Naive thymus-derived CD8-positive, alpha-beta T cell (primary cell): ENCODE measurements around the gene ZNF512. TPM values are rescaled to one million over a fixed set of nuclear protein-coding genes. Genes with fewer than 3 reads are reported as not detected.
A peak's percentile ranks its signal among the peaks of the same experiment; 100 is the strongest.
"Not testable (repeated sequence)": the region's sequence is repeated elsewhere in the genome, so short reads cannot be mapped to it uniquely, and the experiment has no call there.

Experiments
- ATAC-seq, 2 donors: fragments of 150-1000 bp; cut with Tn5 transposase in 1 of 2; sonication (Bioruptor Pico), chemical (Tn5 transposase) in 1 of 2; 1 replicate in 1 of 2; 2 replicates in 1 of 2; pipeline ENCODE4 v1.10.0; 2021; ENCODE audit warnings: mild to moderate bottlenecking in 2 of 2, moderate library complexity in 2 of 2
- POLR2A ChIA-PET: fragments of 350-600 bp; sonication (Branson Sonifier 250); formaldehyde crosslinking; loops from one replicate; lab custom pipeline; 2021; ENCODE audit warnings: antibody characterized with exemption; lab: Charles Lee
- DNase-seq, 10 donors: peaks; one replicate each; pipeline versions ENCODE4 v3.0.0 to v3.0.0-alpha.2; 2020 to 2022
- H3K27ac Mint-ChIP-seq, 10 donors: one replicate each; pipeline ENCODE4 v1.8.0; 2020 to 2022; ENCODE audit warnings: mild to moderate bottlenecking in 10 of 10, mixed read lengths in 10 of 10, moderate library complexity in 4 of 10, inconsistent platforms in 1 of 10
- H3K27me3 Mint-ChIP-seq, 5 donors: one replicate each; pipeline ENCODE4 v1.8.0; 2021 to 2022; ENCODE audit warnings: mixed read lengths in 5 of 5
- H3K36me3 Mint-ChIP-seq, 3 donors: one replicate each; pipeline ENCODE4 v1.8.0; 2020 to 2022; ENCODE audit warnings: mixed read lengths in 3 of 3, mild to moderate bottlenecking in 2 of 3, inconsistent platforms in 1 of 3
- H3K4me1 Mint-ChIP-seq, 4 donors: one replicate each; pipeline ENCODE4 v1.8.0; 2021 to 2022; ENCODE audit warnings: mixed read lengths in 4 of 4
- H3K4me3 Mint-ChIP-seq, 10 donors: one replicate each; pipeline ENCODE4 v1.8.0; 2020 to 2022; ENCODE audit warnings: mild to moderate bottlenecking in 10 of 10, mixed read lengths in 10 of 10, moderate library complexity in 6 of 10, inconsistent platforms in 1 of 10
- H3K9me3 Mint-ChIP-seq, 9 donors: one replicate each; pipeline ENCODE4 v1.8.0; 2020 to 2022; ENCODE audit warnings: mixed read lengths in 9 of 9, mild to moderate bottlenecking in 3 of 9, inconsistent platforms in 1 of 9, moderate library complexity in 1 of 9
- polyA plus RNA-seq, 3 donors: library from polyadenylated mRNA; unstranded; fragments of 300-500 nt; fragmentation: Illumina TruSeq; gene quantifications; one replicate each; pipeline ENCODE4 v1.2.3, GENCODE V29; 2021
- total RNA-seq, 8 experiments: library from RNA in 2 of 8; stranded (reverse) in 2 of 8; gene quantifications; one replicate each; pipeline ENCODE4 v1.2.3 and lab custom pipeline; 2021 to 2026

The ZNF512 gene
- total RNA-seq (10 to 100 TPM; 68.1 to 73.5 TPM), polyA plus RNA-seq (10 to 100 TPM; 35.3 to 58.9 (median 50.1) TPM), total RNA-seq (lab: John Stamatoyannopoulos, UW) (15.2 to 35.4 (median 22.3) reads per million in 6 experiments)

- peak; percentile 86 to 90 for ATAC-seq
- Mint-ChIP-seq H3K27me3 (no peaks in the 10 kb centered on the region), H3K4me1 (peaks cover 34 to 60% (median 52%) of the 10 kb centered on the region in 4 donors), H3K36me3 (peaks cover 14 to 17% (median 16%) of the 10 kb centered on the region in 3 donors), H3K4me3 (peak within 1 kb of the TSS; percentile 86 to 99 (median 95)), H3K9me3 (peaks cover 0 to 21% (median 10%) of the 10 kb centered on the region in 9 donors), H3K27ac (peak within 1 kb of the TSS; percentile 92 to 98 (median 96))
- POLR2A ChIA-PET = interaction anchor here (0.8 to 2.1 kb wide), 3 partner anchors 9 to 81 kb away, joined by 4 to 6 read pairs (median 4); partner anchors contain the start of genes SLC4A1AP and SUPT7L
- peak; percentile 58 to 91 (median 74) for DNase-seq
These were observed at the start of gene ZNF512 for GRCh38 chr2:27582695-27583389. TSS of gene ZNF512 (plus strand) at chr2:27583042. CDS start at chr2:27583113, 71 bp downstream.

- POLR2A ChIA-PET = no interaction called here
These were observed 45.6 kb upstream of the ZNF512 start for GRCh38 chr2:27537287-27537686.

GRCh38 chr2:27538839-27539450 is 43.9 kb upstream of the ZNF512 start:
- POLR2A ChIA-PET, H3K4me1 Mint-ChIP-seq, H3K27me3 Mint-ChIP-seq, H3K4me3 Mint-ChIP-seq, H3K9me3 Mint-ChIP-seq, ATAC-seq, DNase-seq, H3K36me3 Mint-ChIP-seq: not testable (repeated sequence)
- peak overlapping the region in 1 of 10 donors; percentile 31 for H3K27ac Mint-ChIP-seq

More at GRCh38 chr2:27537287-27537686, 45.6 kb upstream of the ZNF512 start:
- Mint-ChIP-seq H3K36me3 (no peaks in the 10 kb centered on the region), H3K9me3 (peaks cover 0 to 4% (median 0%) of the 10 kb centered on the region in 9 donors), H3K27ac (peak overlapping the region in 1 of 10 donors; percentile 39), H3K27me3 (peaks cover 1 to 12% (median 8%) of the 10 kb centered on the region in 5 donors), H3K4me1 (no peaks in the 10 kb centered on the region), H3K4me3 (no peak overlapping the region)
- no peak for ATAC-seq
- DNase-seq = no peak

GRCh38 chr2:27539649-27540048 is 43.2 kb upstream of the ZNF512 start:
- H3K36me3 Mint-ChIP-seq, H3K4me1 Mint-ChIP-seq, DNase-seq, H3K27me3 Mint-ChIP-seq, POLR2A ChIA-PET, H3K27ac Mint-ChIP-seq, H3K9me3 Mint-ChIP-seq, H3K4me3 Mint-ChIP-seq, ATAC-seq: not testable (repeated sequence)

GRCh38 chr2:27544143-27544821 is 38.6 kb upstream of the ZNF512 start:
- H3K36me3 Mint-ChIP-seq = peaks cover 0 to 2% (median 0%) of the 10 kb centered on the region in 3 donors
- H3K4me3 Mint-ChIP-seq = no peak overlapping the region
- no peaks in the 10 kb centered on the region for H3K4me1 Mint-ChIP-seq
- POLR2A ChIA-PET = no interaction called here
- no peaks in the 10 kb centered on the region for H3K27me3 Mint-ChIP-seq
- ATAC-seq (no peak), DNase-seq (no peak)
- H3K9me3 Mint-ChIP-seq = peaks cover 0 to 10% (median 4%) of the 10 kb centered on the region in 9 donors
- no peak overlapping the region for H3K27ac Mint-ChIP-seq

GRCh38 chr2:27545348-27546141 is 37.3 kb upstream of the ZNF512 start:
- Mint-ChIP-seq H3K4me3 (no peak overlapping the region), H3K36me3 (peaks cover 0 to 2% (median 0%) of the 10 kb centered on the region in 3 donors)

GRCh38 chr2:27549303-27549702 is 33.5 kb upstream of the ZNF512 start:
- Mint-ChIP-seq H3K4me3 (no peak overlapping the region), H3K27ac (no peak overlapping the region), H3K27me3 (peaks cover 0 to 7% (median 0%) of the 10 kb centered on the region in 5 donors), H3K36me3 (peaks cover 0 to 2% (median 0%) of the 10 kb centered on the region in 3 donors), H3K4me1 (no peaks in the 10 kb centered on the region), H3K9me3 (peaks cover 0 to 10% (median 4%) of the 10 kb centered on the region in 9 donors)
- ATAC-seq (no peak), DNase-seq (no peak)
- POLR2A ChIA-PET = no interaction called here

More at GRCh38 chr2:27545348-27546141, 37.3 kb upstream of the ZNF512 start:
- POLR2A ChIA-PET = no interaction called here
- ATAC-seq (no peak), DNase-seq (no peak)
- no peak overlapping the region for H3K27ac Mint-ChIP-seq
- H3K9me3 Mint-ChIP-seq = peaks cover 0 to 10% (median 4%) of the 10 kb centered on the region in 9 donors
- no peaks in the 10 kb centered on the region for H3K27me3 Mint-ChIP-seq
- H3K4me1 Mint-ChIP-seq = no peaks in the 10 kb centered on the region

- Mint-ChIP-seq H3K27me3 (peaks cover 0 to 12% (median 3%) of the 10 kb centered on the region in 5 donors), H3K27ac (no peak overlapping the region), H3K36me3 (no peaks in the 10 kb centered on the region), H3K4me1 (no peaks in the 10 kb centered on the region), H3K4me3 (no peak overlapping the region), H3K9me3 (peaks cover 0 to 8% (median 0%) of the 10 kb centered on the region in 9 donors)
- POLR2A ChIA-PET = no interaction called here
- DNase-seq (no peak), ATAC-seq (no peak)
These were observed 31.3 kb upstream of the ZNF512 start for GRCh38 chr2:27551514-27551913.

GRCh38 chr2:27552941-27553340 is 29.9 kb upstream of the ZNF512 start:
- Mint-ChIP-seq H3K4me3 (no peak overlapping the region), H3K27ac (no peak overlapping the region), H3K27me3 (peaks cover 0 to 12% (median 3%) of the 10 kb centered on the region in 5 donors), H3K36me3 (no peaks in the 10 kb centered on the region), H3K4me1 (no peaks in the 10 kb centered on the region), H3K9me3 (no peaks in the 10 kb centered on the region)
- POLR2A ChIA-PET = no interaction called here
- no peak for ATAC-seq
- no peak for DNase-seq

GRCh38 chr2:27554451-27554850 is 28.4 kb upstream of the ZNF512 start:
- H3K27me3 Mint-ChIP-seq = peaks cover 0 to 15% (median 3%) of the 10 kb centered on the region in 5 donors
- H3K27ac Mint-ChIP-seq, ATAC-seq, DNase-seq, POLR2A ChIA-PET, H3K4me3 Mint-ChIP-seq, H3K36me3 Mint-ChIP-seq, H3K4me1 Mint-ChIP-seq, H3K9me3 Mint-ChIP-seq: not testable (repeated sequence)

GRCh38 chr2:27559228-27559627 is 23.6 kb upstream of the ZNF512 start:
- Mint-ChIP-seq H3K27ac (no peak overlapping the region), H3K9me3 (no peaks in the 10 kb centered on the region), H3K27me3 (peaks cover 6 to 17% (median 13%) of the 10 kb centered on the region in 5 donors), H3K4me3 (no peak overlapping the region), H3K4me1 (no peaks in the 10 kb centered on the region), H3K36me3 (peaks cover 0 to 2% (median 0%) of the 10 kb centered on the region in 3 donors)
- POLR2A ChIA-PET = no interaction called here
- ATAC-seq (no peak), DNase-seq (no peak)

GRCh38 chr2:27561060-27561459 is 21.8 kb upstream of the ZNF512 start:
- H3K36me3 Mint-ChIP-seq = peaks cover 0 to 2% (median 0%) of the 10 kb centered on the region in 3 donors
- POLR2A ChIA-PET = no interaction called here
- no peak overlapping the region for H3K4me3 Mint-ChIP-seq
- peaks cover 10 to 33% (median 22%) of the 10 kb centered on the region in 5 donors for H3K27me3 Mint-ChIP-seq
- no peak for ATAC-seq
- peaks cover 0 to under 1% (median 0%) of the 10 kb centered on the region in 9 donors for H3K9me3 Mint-ChIP-seq
- no peak for DNase-seq
- no peak overlapping the region for H3K27ac Mint-ChIP-seq
- H3K4me1 Mint-ChIP-seq = no peaks in the 10 kb centered on the region
